ENCODE data around the gene DDIT4.

DNA sequence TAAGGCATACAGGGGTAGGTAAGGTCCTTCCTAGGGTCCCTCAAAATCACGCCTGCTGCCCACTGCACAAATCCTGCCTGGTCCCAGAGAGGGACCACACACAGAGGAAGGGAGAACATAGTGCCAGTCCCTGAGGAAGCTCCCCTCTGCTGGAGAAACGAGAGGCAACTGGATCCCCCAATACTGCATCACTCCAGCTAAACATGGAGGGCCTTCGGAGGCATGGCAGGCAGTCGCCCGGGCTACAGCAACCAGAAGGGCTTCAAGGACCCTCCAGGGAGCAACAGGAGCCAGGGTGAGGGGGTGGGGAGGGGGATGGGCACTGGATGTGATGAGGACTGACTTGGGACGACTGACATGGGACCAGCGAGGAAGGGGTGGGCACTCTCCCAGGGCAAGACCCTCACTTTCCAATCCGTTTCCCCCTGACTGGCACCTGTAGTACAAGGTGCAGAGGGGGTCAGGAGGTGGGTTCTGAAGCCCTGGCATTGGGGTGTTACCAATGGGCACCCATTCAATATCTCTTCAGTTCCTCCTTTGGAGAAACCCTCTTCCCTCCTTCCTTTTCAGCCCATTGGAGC, 21.7 kb downstream of the DDIT4 start:
- TF ChIP-seq SUZ12 (IDR thresholded peaks at IDR 0.05; ENCODE audit: extremely low read depth, insufficient read depth, insufficient read length) (no peak), ZNF274 (IDR thresholded peaks at IDR 0.05; ENCODE audit: low read depth, low read length) (no peak)

Data from NT2/D1 (cell line).